Thymus (tissue), 11 donors: ENCODE measurements around the gene CCDC174. TPM values are rescaled to one million over a fixed set of nuclear protein-coding genes. Genes with fewer than 3 reads are reported as not detected.

ENCODE experiments used
- DNase-seq, 9 donors: peaks; one replicate each; pipeline ENCODE4 v3.0.0-alpha.2; 2013; ENCODE audit warnings: low spot score in 9 of 9, low read depth in 6 of 9, missing footprints in 1 of 9
- H3K27ac ChIP-seq, 2 donors: one replicate each; pipeline ENCODE4 v1.5.1; 2013; ENCODE audit warnings: control low read depth in 1 of 2, low read depth in 1 of 2, low read length in 1 of 2, mild to moderate bottlenecking in 1 of 2, moderate library complexity in 1 of 2
- H3K27me3 ChIP-seq, 2 donors: one replicate each; pipeline ENCODE4 v1.5.1; 2013; ENCODE audit warnings: low read length in 1 of 2; ENCODE audit not compliant: control insufficient read depth in 2 of 2, insufficient read depth in 1 of 2
- H3K36me3 ChIP-seq, 2 donors: one replicate each; pipeline ENCODE4 v1.5.1; 2013; ENCODE audit warnings: low read length in 1 of 2, mild to moderate bottlenecking in 1 of 2, moderate library complexity in 1 of 2; ENCODE audit not compliant: control insufficient read depth in 2 of 2, insufficient read depth in 2 of 2
- H3K4me1 ChIP-seq, 2 donors: one replicate each; pipeline ENCODE4 v1.5.1; 2013; ENCODE audit warnings: low read length in 2 of 2; ENCODE audit not compliant: control insufficient read depth in 2 of 2, insufficient read depth in 2 of 2
- H3K4me3 ChIP-seq, 2 donors: one replicate each; pipeline ENCODE4 v1.5.1; 2013; ENCODE audit warnings: low read length in 2 of 2, control low read depth in 1 of 2, mild to moderate bottlenecking in 1 of 2
- H3K9me3 ChIP-seq, 2 donors: one replicate each; pipeline ENCODE4 v1.5.1; 2013; ENCODE audit warnings: low read length in 1 of 2, mild to moderate bottlenecking in 1 of 2; ENCODE audit not compliant: control insufficient read depth in 2 of 2, insufficient read depth in 1 of 2
- WGBS: extraction: QIAGEN DNeasy Blood & Tissue Kit; methylation state at CpG from one replicate; pipeline ENCODE4 v1.1.7; 2013; 5-methylcytosine and 5-hydroxymethylcytosine counted together
- polyA plus RNA-seq: library from polyadenylated mRNA; stranded (reverse); fragments of 200-250 nt; gene quantifications from one replicate; pipeline ENCODE4 v1.2.3, GENCODE V29; 2013
- total RNA-seq: library from RNA; stranded (reverse); fragments of 120-200 nt; gene quantifications from one replicate; pipeline ENCODE4 v1.2.4, GENCODE V29; 2013
- donor health status: healthy.

CCDC174 gene
- total and polyA plus RNA-seq, 2 donors, result 19.9 to 24.1 TPM

- Histone ChIP-seq H3K27ac (no peak overlapping the region), H3K4me3 (no peak overlapping the region), H3K36me3 (no peaks in the 10 kb centered on the region), H3K9me3 (peaks cover 0 to 2% of the 10 kb centered on the region in 2 donors), H3K4me1 (peaks cover 0 to 4% of the 10 kb centered on the region in 2 donors), H3K27me3 (no peaks in the 10 kb centered on the region)
- 97% methylated on average over 2 of the region's 2 CpGs for WGBS
- DNase-seq, result no peak
Observed at GRCh38 chr3:14719006-14719405, 67.4 kb downstream of the CCDC174 start.

DNA sequence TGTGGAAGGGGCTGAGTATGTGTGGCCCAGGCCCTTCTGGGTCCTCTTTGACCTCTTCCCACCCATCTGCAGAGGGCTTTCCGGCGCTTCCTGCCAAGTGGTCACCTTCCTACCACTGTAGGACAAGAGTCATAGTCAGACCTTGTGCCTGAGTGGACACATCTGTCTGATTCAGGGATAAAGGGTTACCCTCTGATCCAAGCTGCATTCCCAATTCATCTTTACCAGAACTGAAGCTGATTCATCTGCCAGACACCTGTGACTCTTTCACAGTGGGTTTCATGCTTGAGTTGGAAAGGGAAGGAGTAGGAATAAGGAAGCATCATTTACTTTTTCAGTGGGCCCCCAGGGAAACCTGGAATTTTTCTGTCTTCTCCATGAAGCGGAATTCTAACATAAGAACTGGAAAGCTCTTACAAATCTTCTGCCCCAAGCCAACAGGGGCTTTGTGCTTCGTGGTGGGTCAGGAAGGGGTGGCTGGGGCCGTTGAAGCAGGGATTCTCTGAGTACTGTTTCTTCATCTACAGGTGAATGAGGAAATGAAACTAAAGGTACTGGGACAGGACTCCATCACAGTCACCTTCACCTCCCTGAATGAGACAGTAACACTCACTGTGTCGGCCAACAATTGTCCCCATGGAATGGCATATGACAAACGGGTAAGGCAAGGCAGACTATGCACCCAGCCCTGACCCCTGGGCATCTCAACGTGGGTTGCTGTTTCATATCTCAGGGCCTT, 69.7 kb downstream of the CCDC174 start:
- no peaks in the 10 kb centered on the region for H3K36me3 ChIP-seq
- DNase-seq, result no peak
- H3K4me1 ChIP-seq, result peaks cover 0 to 4% of the 10 kb centered on the region in 2 donors
- H3K27me3 ChIP-seq, result no peaks in the 10 kb centered on the region
- no peak overlapping the region for H3K27ac ChIP-seq
- 94% methylated on average over 8 of the region's 8 CpGs for WGBS
- peaks cover 0 to 2% of the 10 kb centered on the region in 2 donors for H3K9me3 ChIP-seq
- H3K4me3 ChIP-seq, result no peak overlapping the region

Other genes starting within 250 kb of the CCDC174 start
- 8.2 TPM for gene SLC6A6, start 249.2 kb upstream of the CCDC174 start, total RNA-seq
- 5.2 TPM for gene SLC6A6, start 249.2 kb upstream of the CCDC174 start, polyA plus RNA-seq
- 0.14 TPM for gene GRIP2, start 111.4 kb upstream of the CCDC174 start, total RNA-seq
- 0.37 TPM for gene GRIP2, start 111.4 kb upstream of the CCDC174 start, polyA plus RNA-seq
- gene C3orf20, start 23.4 kb downstream of the CCDC174 start, total RNA-seq, result not detected
- 0.02 TPM for gene C3orf20, start 23.4 kb downstream of the CCDC174 start, polyA plus RNA-seq
- gene FGD5, start 167.2 kb downstream of the CCDC174 start, total RNA-seq, result 2.0 TPM
- 2.9 TPM for gene FGD5, start 167.2 kb downstream of the CCDC174 start, polyA plus RNA-seq